K562 (cell line): ENCODE measurements around the gene ADARB2. TPM values are rescaled to one million over a fixed set of nuclear protein-coding genes. Genes with fewer than 3 reads are reported as not detected.

Experiments
- CCNT2 ChIP-seq: IDR thresholded peaks from 2 replicates; pipeline ENCODE4 v1.6.1; 2011; ENCODE audit warnings: borderline replicate concordance, low read depth, mild to moderate bottlenecking, moderate library complexity, mixed read lengths, low read length; ENCODE audit not compliant: insufficient read length; ENCODE audit errors: extremely low read depth
- CREBBP ChIP-seq: IDR thresholded peaks from one replicate; pipeline ENCODE4 v1.6.1; 2012; ENCODE audit warnings: low read depth, mild to moderate bottlenecking, control low read depth, inconsistent platforms, low read length
- EWSR1 ChIP-seq: fragments of 450-650 bp; IDR thresholded peaks from 2 replicates; pipeline ENCODE4 v1.6.1; 2018; ENCODE audit warnings: borderline replicate concordance, mild to moderate bottlenecking, low read depth, moderate library complexity; ENCODE audit not compliant: partially characterized antibody
- FOXO4 ChIP-seq: fragments of 450-650 bp; formaldehyde crosslinking; IDR thresholded peaks from 2 replicates; pipeline ENCODE4 v1.4.0; 2020; ENCODE audit warnings: mild to moderate bottlenecking, moderate library complexity
- MCM7 ChIP-seq, 2 experiments: fragments of 450-650 bp; IDR thresholded peaks; 2 replicates each; pipeline ENCODE4 v1.6.1; 2016 to 2018
- MTA3 ChIP-seq: fragments of 450-650 bp; formaldehyde crosslinking; IDR thresholded peaks from 2 replicates; pipeline ENCODE4 v1.6.1; 2017; ENCODE audit warnings: mild to moderate bottlenecking, borderline replicate concordance
- NFRKB ChIP-seq: fragments of 450-650 bp; IDR thresholded peaks from 2 replicates; pipeline ENCODE4 v1.6.1; 2016; ENCODE audit warnings: low read depth
- RCOR1 ChIP-seq, 2 experiments: IDR thresholded peaks; 2 replicates each; pipeline ENCODE4 v1.6.1; 2012; ENCODE audit warnings: low read depth in 2 of 2, low read length in 2 of 2, borderline replicate concordance in 1 of 2, improper control_type of control experiment in 1 of 2
- TAF1 ChIP-seq: IDR thresholded peaks from 2 replicates; pipeline ENCODE4 v1.6.1; 2011; ENCODE audit warnings: mild to moderate bottlenecking, low read length, moderate library complexity; ENCODE audit not compliant: insufficient read depth, control insufficient read depth, severe bottlenecking; ENCODE audit errors: extremely low read depth
- XRCC4 ChIP-seq: IDR thresholded peaks from one replicate; pipeline ENCODE4 v1.6.1; 2011; ENCODE audit not compliant: insufficient read depth, insufficient read length; ENCODE audit errors: extremely low read depth
- ZBTB9 ChIP-seq: fragments of 450-650 bp; formaldehyde crosslinking; IDR thresholded peaks from 2 replicates; pipeline ENCODE4 v1.4.0; 2020; ENCODE audit warnings: mild to moderate bottlenecking, moderate library complexity
- ZFP1 ChIP-seq: fragments of 450-650 bp; formaldehyde crosslinking; IDR thresholded peaks from 2 replicates; pipeline ENCODE4 v1.4.0; 2020; ENCODE audit warnings: mild to moderate bottlenecking, mixed read lengths
- ZNF407 ChIP-seq: fragments of 450-650 bp; IDR thresholded peaks from 2 replicates; pipeline ENCODE4 v1.6.1; 2016; ENCODE audit warnings: low read depth
- ZNF41 ChIP-seq: fragments of 250-450 bp; sonication (Bioruptor Pico); conservative IDR thresholded peaks from 2 replicates; pipeline ENCODE4 v1.4.0; 2020; ENCODE audit warnings: mild to moderate bottlenecking
- polyA plus RNA-seq, 8 experiments: library from polyadenylated mRNA; depleted of rRNA in 4 of 8; stranded (reverse) in 5 of 8; unstranded in 3 of 8; fragments of >200 nt; fragmentation: Nextera tagmentation in 2 of 8; fragmentation: Illumina TruSeq in 1 of 8; extraction: Ambion mirVana in 2 of 8; extraction: Trizol in 1 of 8; gene quantifications; 2 replicates each; pipeline versions ENCODE4 v1.2.1 to v1.2.3, GENCODE V29; 2011 to 2014; ENCODE audit warnings: inconsistent platforms in 1 of 8, missing spikeins in 1 of 8
- total RNA-seq, 7 experiments: library from RNA; depleted of rRNA in 6 of 7; stranded (reverse); fragments of >200 nt in 6 of 7; fragmentation: Illumina TruSeq in 2 of 7; extraction: Trizol in 2 of 7; gene quantifications; 2 replicates each; pipeline versions ENCODE4 v1.2.1 to v1.2.3, GENCODE V29; 2011 to 2021; ENCODE audit warnings: low replicate concordance in 1 of 7

The ADARB2 gene
- total and polyA plus RNA-seq, 9 of the 15 experiments (the other 6 are each of a cell fraction or from before 2014, with no cell fraction given) = not detected

- TF ChIP-seq ZNF407 = no peak
- TF ChIP-seq FOXO4 (CRISPR knock-in tag) = no peak
- TF ChIP-seq MCM7 (IDR thresholded peaks at IDR 0.05) = no peak
- no peak for TF ChIP-seq MTA3
- TF ChIP-seq ZBTB9 (CRISPR knock-in tag) = no peak
- no peak for TF ChIP-seq RCOR1 (IDR thresholded peaks at IDR 0.05; ENCODE audit: borderline replicate concordance in 1 of 2, low read depth in 2 of 2, low read length in 2 of 2)
- TF ChIP-seq TAF1 = no peak
- TF ChIP-seq NFRKB = no peak
- TF ChIP-seq XRCC4 = no peak
- TF ChIP-seq CREBBP = no peak
- no peak for TF ChIP-seq ZNF41 (CRISPR knock-in tag)
- no peak for TF ChIP-seq EWSR1
- TF ChIP-seq ZFP1 = no peak
- TF ChIP-seq CCNT2 = no peak
Measured at GRCh38 chr10:1290071-1290471, 447.3 kb downstream of the ADARB2 start (continued).
